Spleen (tissue), 11 donors: Measurements from ENCODE around the gene NFIA. TPM values are rescaled to one million over a fixed set of nuclear protein-coding genes. Genes with fewer than 3 reads are reported as not detected.
A peak's percentile ranks its signal among the peaks of the same experiment; 100 is the strongest.

Source experiments
- DNase-seq: peaks from one replicate; pipeline ENCODE4 v3.0.0-alpha.2; 2020
- H3K27ac ChIP-seq, 8 donors: fragments of 200-600 bp; sonication (generic) in 7 of 8; 1 replicate in 4 of 8; 2 replicates in 4 of 8; pipeline versions ENCODE4 v1.5.0 to v1.8.0; 2016 to 2021; ENCODE audit warnings: inconsistent platforms in 4 of 8, mild to moderate bottlenecking in 4 of 8, moderate library complexity in 1 of 8
- H3K27me3 ChIP-seq, 7 donors: fragments of 200-600 bp; sonication (generic) in 6 of 7; replicated peaks in 1 of 7; 1 replicate in 4 of 7; 2 replicates in 3 of 7; pipeline versions ENCODE4 v1.5.0 to v1.8.0; 2016 to 2021; ENCODE audit warnings: inconsistent platforms in 3 of 7, mild to moderate bottlenecking in 1 of 7
- H3K36me3 ChIP-seq, 6 donors: fragments of 200-600 bp; sonication (generic) in 5 of 6; 1 replicate in 4 of 6; 2 replicates in 2 of 6; pipeline versions ENCODE4 v1.5.0 to v1.8.0; 2016 to 2021; ENCODE audit warnings: inconsistent platforms in 2 of 6
- H3K4me1 ChIP-seq, 6 donors: fragments of 200-600 bp; sonication (generic) in 5 of 6; 1 replicate in 3 of 6; 2 replicates in 3 of 6; pipeline versions ENCODE4 v1.5.0 to v1.8.0; 2016 to 2021; ENCODE audit warnings: inconsistent platforms in 3 of 6
- H3K4me3 ChIP-seq, 8 donors: fragments of 200-600 bp; sonication (generic) in 7 of 8; 1 replicate in 4 of 8; 2 replicates in 4 of 8; pipeline versions ENCODE4 v1.5.0 to v1.8.0; 2016 to 2021; ENCODE audit warnings: inconsistent platforms in 4 of 8, mild to moderate bottlenecking in 4 of 8, moderate library complexity in 2 of 8
- H3K9me3 ChIP-seq, 8 donors: fragments of 200-600 bp; sonication (generic) in 7 of 8; 1 replicate in 4 of 8; 2 replicates in 4 of 8; pipeline versions ENCODE4 v1.5.0 to v1.8.0; 2016 to 2021; ENCODE audit warnings: inconsistent platforms in 4 of 8
- CTCF ChIP-seq, 11 experiments: fragments of 200-600 bp in 7 of 11; fragments of 450-650 bp in 4 of 11; sonication (generic) in 4 of 11; IDR thresholded peaks in 8 of 11; conservative IDR thresholded peaks in 3 of 11; 1 replicate in 7 of 11; 2 replicates in 4 of 11; pipeline versions ENCODE4 v1.4.0 to v1.8.0; 2016 to 2021; ENCODE audit warnings: antibody characterized with exemption in 11 of 11, inconsistent platforms in 4 of 11, mild to moderate bottlenecking in 1 of 11
- POLR2A ChIP-seq, 3 donors: fragments of 450-650 bp; IDR thresholded peaks; one replicate each; pipeline ENCODE4 v1.5.1; 2017; ENCODE audit warnings: antibody characterized with exemption in 3 of 3, mild to moderate bottlenecking in 1 of 3
- POLR2AphosphoS5 ChIP-seq, 3 donors: sonication (generic); formaldehyde crosslinking; IDR thresholded peaks; one replicate each; pipeline ENCODE4 v1.5.1; 2017; ENCODE audit warnings: antibody characterized with exemption in 3 of 3
- WGBS, 5 donors: extraction: QIAGEN DNeasy Blood & Tissue Kit in 3 of 5; methylation state at CpG; one replicate each; pipeline versions ENCODE4 v1.1.5 to v1.1.7; 2013 to 2018; 5-methylcytosine and 5-hydroxymethylcytosine counted together
- intact Hi-C: fragments of 100-400 bp; cut with DNase I; formaldehyde crosslinking; loops from one replicate; pipeline ENCODE4 v1.15.0; 2023; ENCODE audit warnings: low total_unique reads
- polyA plus RNA-seq, 3 donors: library from polyadenylated mRNA; stranded (reverse); fragments of 200-250 nt; gene quantifications; one replicate each; pipeline ENCODE4 v1.2.1, GENCODE V29; 2013
- total RNA-seq, 7 donors: library from RNA; depleted of rRNA in 3 of 7; stranded (reverse); fragments of >200 nt in 3 of 7; fragmentation: NEBNext Ultra II Directional in 4 of 7; extraction: Animal tissue kit (Norgen Biotek cat#: 25700) in 4 of 7; gene quantifications; one replicate each; pipeline versions ENCODE4 v1.1.0 to v1.2.1, GENCODE V29; 2016 to 2021
- donor health status: healthy with polysubstance abuse.
- donor health status: DM: no; HTN: no; CAD: no; lungs with moderate emphysema.
- donor health status: DM: no; HTN: no; CAD: no.
- donor health status: Bipolar disorder and iron deficiency.
- donor health status: healthy.
- donor health status: DM: no; HTN: no; CAD: no.
- donor health status: DM: yes; HTN: yes; CAD: no.

NFIA gene
- total and polyA plus RNA-seq, 10 donors = 3.1 to 76.8 (median 35.5) TPM

DNA sequence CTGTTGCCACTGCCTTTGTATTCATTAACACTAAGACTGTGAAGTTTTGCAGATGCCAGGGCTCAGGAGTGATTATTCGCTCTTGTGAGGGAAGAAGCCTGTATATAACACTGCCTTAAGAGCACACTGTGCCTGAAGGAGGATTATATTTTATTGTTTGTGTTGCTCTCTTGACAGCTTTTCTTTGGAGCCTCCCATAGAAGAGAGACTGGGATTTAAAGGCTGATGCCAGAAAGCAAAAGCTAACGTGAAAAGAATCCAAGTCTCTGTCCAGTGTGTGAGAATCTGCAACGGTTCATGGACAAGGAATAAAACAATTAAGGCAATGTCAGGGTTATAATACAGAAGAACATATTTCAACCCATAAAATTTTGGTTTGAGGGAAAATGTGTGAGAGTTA is 316.8 kb downstream of the NFIA start:
- intact Hi-C loops = no loop called here
- Histone ChIP-seq H3K27ac (no peak overlapping the region), H3K36me3 (no peaks in the 10 kb centered on the region), H3K9me3 (no peaks in the 10 kb centered on the region), H3K4me3 (no peak overlapping the region), H3K4me1 (peaks cover 0 to 10% (median 3%) of the 10 kb centered on the region in 6 donors), H3K27me3 (no peaks in the 10 kb centered on the region)
- TF ChIP-seq POLR2A (IDR thresholded peaks at IDR 0.05) = no peak
- TF ChIP-seq POLR2AphosphoS5 (IDR thresholded peaks at IDR 0.05) = no peak
- TF ChIP-seq CTCF (IDR thresholded peaks at IDR 0.05 in 8 of 11, conservative IDR thresholded peaks at IDR 0.05 in 3 of 11) = no peak
- 60 to 84% (median 80%) methylated on average over 3 of the region's 3 CpGs for WGBS, 5 donors
- DNase-seq = no peak

GRCh38 chr1:61400131-61400770 is 317.9 kb downstream of the NFIA start:
- no peak overlapping the region for H3K4me3 ChIP-seq
- H3K4me1 ChIP-seq = peaks cover 0 to 18% (median 3%) of the 10 kb centered on the region in 6 donors
- no peaks in the 10 kb centered on the region for H3K36me3 ChIP-seq
- intact Hi-C loops = no loop called here
- no peaks in the 10 kb centered on the region for H3K27me3 ChIP-seq
- WGBS, 5 donors = 66 to 77% (median 70%) methylated on average over 5 of the region's 5 CpGs
- TF ChIP-seq CTCF (IDR thresholded peaks at IDR 0.05 in 8 of 11, conservative IDR thresholded peaks at IDR 0.05 in 3 of 11) (no peak), POLR2A (IDR thresholded peaks at IDR 0.05) (no peak), POLR2AphosphoS5 (IDR thresholded peaks at IDR 0.05) (no peak)
- no peak for DNase-seq
- no peaks in the 10 kb centered on the region for H3K9me3 ChIP-seq
- H3K27ac ChIP-seq = no peak overlapping the region

- TF ChIP-seq POLR2AphosphoS5 (IDR thresholded peaks at IDR 0.05) (no peak), CTCF (IDR thresholded peaks at IDR 0.05 in 8 of 11, conservative IDR thresholded peaks at IDR 0.05 in 3 of 11) (no peak), POLR2A (IDR thresholded peaks at IDR 0.05) (no peak)
- no peak for DNase-seq
- Histone ChIP-seq H3K27ac (no peak overlapping the region), H3K4me3 (no peak overlapping the region), H3K4me1 (peaks cover 0 to 18% (median 3%) of the 10 kb centered on the region in 6 donors), H3K9me3 (no peaks in the 10 kb centered on the region), H3K27me3 (no peaks in the 10 kb centered on the region), H3K36me3 (no peaks in the 10 kb centered on the region)
- intact Hi-C loops = no loop called here
- 83 to 93% (median 91%) methylated on average over 3 of the region's 3 CpGs for WGBS, 5 donors
Observed at GRCh38 chr1:61400997-61401396, 318.6 kb downstream of the NFIA start.

DNA sequence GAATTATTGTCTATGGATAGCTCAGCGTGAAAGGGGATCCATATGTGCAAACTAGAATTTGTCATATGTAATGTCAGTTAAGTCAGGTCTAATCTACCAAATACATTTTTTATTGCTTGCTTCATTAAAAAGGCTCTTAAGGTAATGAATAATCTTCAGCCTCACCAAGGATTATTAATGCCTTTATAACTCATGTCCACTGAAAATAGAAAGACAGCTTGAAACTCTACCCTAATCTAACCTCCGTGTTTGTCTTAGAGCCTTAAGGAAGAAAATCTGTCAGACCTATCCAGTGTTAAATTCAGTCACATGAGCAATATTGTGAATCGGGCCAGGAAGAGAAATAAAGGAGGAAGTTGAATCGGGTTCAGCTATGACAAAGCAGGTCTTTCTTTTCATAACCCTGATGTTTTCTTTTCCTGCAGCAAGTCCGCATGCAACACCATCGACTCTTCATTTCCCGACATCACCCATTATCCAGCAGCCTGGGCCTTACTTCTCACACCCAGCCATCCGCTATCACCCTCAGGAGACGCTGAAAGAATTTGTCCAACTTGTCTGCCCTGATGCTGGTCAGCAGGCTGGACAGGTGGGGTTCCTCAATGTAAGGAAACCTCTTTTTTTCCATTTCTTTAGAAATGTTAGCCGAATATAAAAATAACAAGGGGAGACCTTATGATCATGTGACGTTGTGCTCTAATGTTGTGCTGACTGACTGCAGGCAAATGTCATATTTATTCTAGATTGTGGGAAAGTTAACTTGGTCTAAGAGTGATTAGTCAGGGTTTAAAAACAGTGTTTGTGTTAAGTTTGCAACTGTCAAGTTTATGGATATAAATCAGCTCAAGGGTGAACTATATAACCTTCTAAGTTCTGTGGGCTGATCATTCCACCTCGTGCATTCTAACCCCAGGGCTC is 321.6 kb downstream of the NFIA start:
- H3K27ac ChIP-seq = peak overlapping the region in 7 of 8 donors; percentile 7 to 58 (median 39)
- peaks cover 0 to 29% (median 16%) of the 10 kb centered on the region in 6 donors for H3K36me3 ChIP-seq
- TF ChIP-seq POLR2AphosphoS5 (IDR thresholded peaks at IDR 0.05) (peak in 1 of 3 donors; percentile 23), POLR2A (IDR thresholded peaks at IDR 0.05) (no peak)
- intact Hi-C loops = no loop called here
- no peaks in the 10 kb centered on the region for H3K27me3 ChIP-seq
- no peaks in the 10 kb centered on the region for H3K9me3 ChIP-seq
- peaks cover 0 to 18% (median 3%) of the 10 kb centered on the region in 6 donors for H3K4me1 ChIP-seq
- no peak overlapping the region for H3K4me3 ChIP-seq
- WGBS, 5 donors = 35 to 40% (median 37%) methylated on average over 12 of the region's 12 CpGs
- no peak for DNase-seq
